Esophagus muscularis mucosa (tissue), 3 donors: ENCODE data around the gene SSBP4.

Experiments
- POLR2AphosphoS5 ChIP-seq, 2 donors: sonication (generic); formaldehyde crosslinking; IDR thresholded peaks; one replicate each; pipeline ENCODE4 v1.6.1; 2017; ENCODE audit warnings: antibody characterized with exemption in 2 of 2
- TF ChIP-seq, protein P1 (sequence below), 3 experiments: fragments of 200-600 bp in 2 of 3; fragments of 450-650 bp in 1 of 3; sonication (generic) in 2 of 3; IDR thresholded peaks; one replicate each; pipeline ENCODE4 v1.5.1; 2017 to 2019; ENCODE audit warnings: antibody characterized with exemption in 3 of 3, mild to moderate bottlenecking in 2 of 3, moderate library complexity in 1 of 3

DNA sequence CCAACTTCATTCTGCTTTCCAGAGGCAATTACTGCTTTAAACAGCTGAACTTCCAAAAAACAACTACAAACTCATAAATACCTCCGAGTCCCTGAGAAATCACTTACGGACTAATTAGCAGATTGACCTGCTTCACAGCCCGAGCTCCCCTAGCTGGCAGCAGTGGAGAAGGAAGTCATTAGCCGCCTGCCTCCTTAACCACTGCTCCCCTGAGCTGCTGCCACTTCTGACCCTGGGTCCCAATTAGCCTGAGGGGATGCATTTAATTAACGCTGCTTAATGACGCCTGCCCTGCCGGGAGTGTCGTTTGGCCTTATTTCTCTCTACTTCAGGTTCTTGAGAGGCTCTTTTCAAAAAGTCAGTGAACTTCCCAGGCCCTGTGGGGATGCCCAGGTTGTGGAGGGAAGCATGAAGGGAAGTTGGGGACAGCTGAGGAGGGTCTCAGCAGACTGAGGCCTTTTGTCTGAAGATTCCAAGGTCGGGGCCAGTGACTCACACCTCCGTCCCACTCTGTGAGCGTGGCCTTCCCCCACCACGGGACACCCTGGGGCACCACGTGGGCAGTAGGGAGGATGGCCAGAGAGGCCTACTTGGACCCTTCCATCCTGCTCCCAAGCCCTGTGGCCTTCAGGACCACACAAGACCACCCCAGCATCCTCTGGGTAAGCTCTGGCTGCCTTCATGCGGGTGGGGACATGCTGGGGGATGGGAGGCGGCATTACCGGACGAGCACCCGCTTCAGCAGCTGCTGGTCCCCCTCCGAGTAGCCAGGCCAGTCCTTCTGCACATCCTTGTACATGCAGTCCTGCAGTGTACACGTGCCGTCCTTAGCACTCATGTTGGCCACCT lies 38.5 kb downstream of the SSBP4 start:
- TF ChIP-seq, protein P1, sequence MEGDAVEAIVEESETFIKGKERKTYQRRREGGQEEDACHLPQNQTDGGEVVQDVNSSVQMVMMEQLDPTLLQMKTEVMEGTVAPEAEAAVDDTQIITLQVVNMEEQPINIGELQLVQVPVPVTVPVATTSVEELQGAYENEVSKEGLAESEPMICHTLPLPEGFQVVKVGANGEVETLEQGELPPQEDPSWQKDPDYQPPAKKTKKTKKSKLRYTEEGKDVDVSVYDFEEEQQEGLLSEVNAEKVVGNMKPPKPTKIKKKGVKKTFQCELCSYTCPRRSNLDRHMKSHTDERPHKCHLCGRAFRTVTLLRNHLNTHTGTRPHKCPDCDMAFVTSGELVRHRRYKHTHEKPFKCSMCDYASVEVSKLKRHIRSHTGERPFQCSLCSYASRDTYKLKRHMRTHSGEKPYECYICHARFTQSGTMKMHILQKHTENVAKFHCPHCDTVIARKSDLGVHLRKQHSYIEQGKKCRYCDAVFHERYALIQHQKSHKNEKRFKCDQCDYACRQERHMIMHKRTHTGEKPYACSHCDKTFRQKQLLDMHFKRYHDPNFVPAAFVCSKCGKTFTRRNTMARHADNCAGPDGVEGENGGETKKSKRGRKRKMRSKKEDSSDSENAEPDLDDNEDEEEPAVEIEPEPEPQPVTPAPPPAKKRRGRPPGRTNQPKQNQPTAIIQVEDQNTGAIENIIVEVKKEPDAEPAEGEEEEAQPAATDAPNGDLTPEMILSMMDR (IDR thresholded peaks at IDR 0.05) = no peak
- TF ChIP-seq POLR2AphosphoS5 (IDR thresholded peaks at IDR 0.05) = no peak
